ENCODE measurements around the gene TEX19. TPM values are rescaled to one million over a fixed set of nuclear protein-coding genes. Genes with fewer than 3 reads are reported as not detected.

Gene TEX19
- total and polyA plus RNA-seq, 9 of the 15 experiments (the other 6 are each of a cell fraction or from before 2014, with no cell fraction given), result 0.10 to 4.9 (median 1.9) TPM

DNA sequence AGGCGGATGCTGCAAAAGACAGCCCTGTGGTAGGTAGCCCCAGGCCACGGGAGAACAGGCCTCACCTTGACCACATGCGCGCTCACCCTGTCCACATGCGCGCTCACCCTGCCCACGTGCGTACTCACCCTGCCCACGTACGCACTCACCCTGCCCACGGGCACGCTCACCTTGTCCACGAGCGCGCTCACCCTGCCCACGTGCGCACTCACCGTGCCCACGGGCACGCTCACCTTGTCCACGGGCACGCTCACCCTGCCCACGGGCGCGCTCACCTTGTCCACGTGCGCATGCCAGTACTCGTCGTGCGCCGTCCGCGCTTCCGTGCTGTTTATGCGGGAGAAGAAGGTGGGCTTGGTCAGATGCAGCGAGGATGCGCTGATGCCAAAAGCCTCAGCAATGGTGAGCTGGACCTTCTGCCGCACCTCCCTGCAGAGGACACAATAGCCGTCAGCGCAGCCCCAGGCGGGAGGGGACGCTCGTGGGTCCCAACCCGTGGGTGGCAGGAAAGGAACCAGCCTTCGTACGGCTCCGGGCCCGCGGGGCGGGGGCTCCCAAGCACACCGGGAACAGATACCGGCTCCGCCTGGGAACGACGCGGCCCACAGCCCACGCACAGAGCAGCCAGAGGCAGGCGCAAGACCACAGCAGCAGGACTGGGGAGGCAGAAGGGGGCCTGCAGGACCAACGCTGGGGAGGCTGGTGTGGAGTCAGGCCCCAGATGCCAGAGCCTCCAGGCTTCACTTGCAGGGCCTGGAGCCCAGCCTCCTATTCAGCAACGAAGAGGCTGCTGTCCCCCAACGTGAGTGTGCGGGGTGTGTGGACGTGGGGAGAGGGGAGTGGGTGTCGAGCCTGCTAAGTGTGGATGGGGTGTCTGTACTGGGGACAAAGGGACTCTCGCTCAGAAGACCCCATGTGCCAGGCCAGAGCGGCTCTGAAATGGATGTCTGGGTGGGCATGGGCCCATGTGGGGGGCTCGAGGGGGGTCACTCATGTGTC lies 44.9 kb downstream of the TEX19 start:
- peaks cover 42% of the 10 kb centered on the region; the same call in 1 of the 3 replicates for H3K36me3 ChIP-seq (ENCODE audit: control insufficient read depth, insufficient read depth, low read length)
- in situ Hi-C loops (cut with MboI) (no loop called here), intact Hi-C loops (cut with micrococcal nuclease) (no loop called here)
- H3K27me3 ChIP-seq (ENCODE audit: control insufficient read depth in 2 of 2, insufficient read depth in 2 of 2, low read length in 2 of 2), result no peaks in the 10 kb centered on the region
- WGBS (ENCODE audit: insufficient coverage, low coverage, missing lambda C conversion rate), result 96% methylated on average over 36 of the region's 67 CpGs
- FAIRE-seq, result no peak
- no TSS peak for BruUV-seq (replicated peaks)
- no peaks in the 10 kb centered on the region for H4K20me1 ChIP-seq (replicated peaks; ENCODE audit: control insufficient read depth, insufficient read depth, low read length)
- POLR2A ChIA-PET, result interaction anchor here (0.7 kb wide), 1 partner anchor 11 kb away, joined by 3 read pairs; no protein-coding TSS in a partner anchor
- H3K79me2 ChIP-seq (ENCODE audit: control insufficient read depth, insufficient read depth, low read length), result no peaks in the 10 kb centered on the region
- H3K9ac ChIP-seq (ENCODE audit: insufficient read depth in 1 of 2, low read depth in 2 of 2, low read length in 2 of 2), result no peak overlapping the region
- H2AFZ ChIP-seq (ENCODE audit: low read depth, low read length), result no peak overlapping the region
- TF ChIP-seq HNRNPL (IDR thresholded peaks at IDR 0.05; ENCODE audit: low read depth, low read length) (peak; percentile 79; the same call in 1 of the 2 replicates), E2F5 (CRISPR knock-in tag; IDR thresholded peaks at IDR 0.05) (no peak), SP2 (IDR thresholded peaks at IDR 0.05; ENCODE audit: extremely low read depth, low read depth, low read length, poor library complexity, severe bottlenecking) (no peak)
- no peak overlapping the region for H3K27ac ChIP-seq (ENCODE audit: extremely low read depth, low read depth, low read length)
- H3K4me1 ChIP-seq (replicated peaks in 1 of 2; ENCODE audit: control insufficient read depth in 2 of 2, insufficient read depth in 2 of 2, low read length in 2 of 2), result peaks cover 0 to 14% of the 10 kb centered on the region in 2 experiments; a peak in 2 of 5 replicates
- H3K4me2 ChIP-seq (ENCODE audit: insufficient read depth, low read length), result no peak overlapping the region
- no peaks in the 10 kb centered on the region for H3K9me3 ChIP-seq (replicated peaks; ENCODE audit: control insufficient read depth, insufficient read depth, low read depth, low read length)
- CTCF ChIA-PET (ENCODE audit: low intra/inter-chr PET ratio), result no interaction called here
- no peak for ATAC-seq
- H3K4me3 ChIP-seq, result no peak overlapping the region
- DNase-seq (ENCODE audit: extremely low read depth in 1 of 4, low spot score in 3 of 4), result no peak
- no peaks in the 10 kb centered on the region for H3K9me1 ChIP-seq (ENCODE audit: control insufficient read depth, insufficient read depth, low read length)
